HL-60/S4 treated with phorbol 12-myristate 13-acetate at 8.2 ng/mL for 4 days and 3 days (cell line): Measurements from ENCODE around the gene SEC14L5.

Experiments used
- in situ Hi-C: fragments of 300-500 bp; cut with MboI; formaldehyde crosslinking; loops from 2 replicates; pipeline ENCODE4 v1.15.0; 2022; ENCODE audit warnings: low sequenced_read_pairs

SEC14L5 gene

GRCh38 chr16:5062790-5063765 is 104.9 kb downstream of the SEC14L5 start:
- in situ Hi-C loops: no loop called here

DNA sequence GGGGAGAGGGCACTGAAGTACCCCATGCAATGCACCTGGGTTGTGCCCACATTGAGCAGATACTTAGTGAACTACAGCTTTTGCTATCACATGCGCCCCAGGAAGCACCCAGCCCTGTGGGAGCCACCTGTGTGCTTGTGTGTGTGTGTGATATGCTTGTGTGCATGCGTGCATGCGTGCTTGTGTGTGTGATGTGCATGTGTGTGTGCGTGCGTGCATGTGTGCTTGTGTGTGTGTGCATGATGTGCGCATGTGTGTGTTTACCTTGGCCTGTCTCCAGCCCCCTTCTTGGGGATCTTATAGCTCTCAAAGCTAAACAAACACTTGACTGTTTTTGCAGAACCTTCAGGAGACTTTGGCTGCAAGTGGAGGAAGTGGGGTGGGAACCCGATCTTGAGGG is 106.8 kb downstream of the SEC14L5 start:
- in situ Hi-C loops: no loop called here

DNA sequence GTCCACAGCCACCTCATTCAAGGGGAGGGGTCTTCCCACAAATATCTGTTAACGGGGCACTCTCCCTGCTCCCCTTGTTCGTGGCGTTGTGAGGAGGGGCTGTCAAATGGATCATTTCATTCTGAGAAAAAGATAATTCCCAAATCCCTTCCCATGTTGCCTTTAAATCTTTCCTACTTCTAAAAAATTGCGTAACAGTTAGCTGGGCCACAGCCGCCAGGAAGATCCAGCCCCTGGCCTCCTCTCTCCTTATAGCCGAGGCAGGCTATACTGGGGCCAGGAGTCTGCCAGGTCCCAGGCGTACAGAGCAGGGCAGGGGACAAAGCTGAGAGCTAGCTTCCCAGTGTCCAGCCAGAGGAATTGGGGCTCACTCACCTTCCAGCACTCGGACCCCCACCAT is 107.2 kb downstream of the SEC14L5 start:
- in situ Hi-C loops: no loop called here

GRCh38 chr16:5065813-5066212 is 107.7 kb downstream of the SEC14L5 start, which contains the start of gene C16orf89:
Gene C16orf89, minus strand, starts transcription at chr16:5065956. Its CDS starts 48 bp downstream, at chr16:5065908.
- in situ Hi-C loops: no loop called here

- in situ Hi-C loops: no loop called here
These were observed 108.4 kb downstream of the SEC14L5 start for GRCh38 chr16:5066511-5066910.
